Measurements from ENCODE around the gene TGFA.

Gene TGFA

DNA sequence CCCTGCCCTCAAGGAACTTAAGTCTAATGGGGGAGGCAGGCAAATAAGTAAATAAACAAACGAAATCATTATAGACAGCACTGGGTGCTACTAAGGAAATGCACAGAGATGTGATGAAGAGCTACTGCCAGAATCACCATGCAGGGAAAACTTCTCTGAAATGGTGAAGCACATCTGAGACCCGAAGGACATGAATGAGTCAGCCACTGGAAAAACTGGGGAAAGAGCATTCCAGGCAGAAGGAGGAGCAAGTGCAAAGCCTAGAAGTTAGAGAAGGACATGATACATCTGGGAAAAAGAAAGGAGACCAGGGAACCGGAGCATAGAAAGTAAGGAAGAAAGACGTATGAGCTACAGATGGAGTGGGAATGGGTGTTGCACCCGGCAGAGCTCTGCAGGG is 56.8 kb downstream of the TGFA start:
- no peak overlapping the region for H3K4me3 ChIP-seq (ENCODE audit: low read depth, low read length)
- H3K9me3 ChIP-seq (ENCODE audit: control insufficient read depth, insufficient read depth, low read depth, low read length) = no peaks in the 10 kb centered on the region
- POLR2A ChIA-PET = no interaction called here
- no peaks in the 10 kb centered on the region for H3K36me3 ChIP-seq (ENCODE audit: control insufficient read depth in 2 of 2, insufficient read depth in 1 of 2, low read length in 2 of 2)
- CTCF ChIA-PET = interaction anchor here (0.6 to 1.9 kb wide), 3 partner anchors 17 to 754 kb away, joined by 3 to 4 read pairs (median 3); no protein-coding TSS in a partner anchor
- TF ChIP-seq ZNF701 (tag by site-specific recombination; IDR thresholded peaks at IDR 0.05) (no peak), ZFHX2 (tag by site-specific recombination; conservative IDR thresholded peaks at IDR 0.05) (no peak), ZNF335 (tag by site-specific recombination; conservative IDR thresholded peaks at IDR 0.05) (no peak), ZXDB (tag by site-specific recombination; IDR thresholded peaks at IDR 0.05) (no peak), ZBTB48 (tag by site-specific recombination; IDR thresholded peaks at IDR 0.05) (no peak), ZNF707 (tag by site-specific recombination; IDR thresholded peaks at IDR 0.05) (no peak), ZNF19 (tag by site-specific recombination; IDR thresholded peaks at IDR 0.05; ENCODE audit: low read depth) (no peak), ZFP69B (tag by site-specific recombination; IDR thresholded peaks at IDR 0.05) (no peak), TCF7L2 (IDR thresholded peaks at IDR 0.05; ENCODE audit: borderline replicate concordance, low read depth, low read length) (no peak), ZNF677 (tag by site-specific recombination; IDR thresholded peaks at IDR 0.05) (no peak), OVOL3 (tag by site-specific recombination; IDR thresholded peaks at IDR 0.05) (no peak)
- TF ChIP-seq, protein P1, sequence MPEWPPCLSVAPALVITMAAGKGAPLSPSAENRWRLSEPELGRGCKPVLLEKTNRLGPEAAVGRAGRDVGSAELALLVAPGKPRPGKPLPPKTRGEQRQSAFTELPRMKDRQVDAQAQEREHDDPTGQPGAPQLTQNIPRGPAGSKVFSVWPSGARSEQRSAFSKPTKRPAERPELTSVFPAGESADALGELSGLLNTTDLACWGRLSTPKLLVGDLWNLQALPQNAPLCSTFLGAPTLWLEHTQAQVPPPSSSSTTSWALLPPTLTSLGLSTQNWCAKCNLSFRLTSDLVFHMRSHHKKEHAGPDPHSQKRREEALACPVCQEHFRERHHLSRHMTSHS (tag by site-specific recombination; IDR thresholded peaks at IDR 0.05) = no peak
- TF ChIP-seq, protein P2, sequence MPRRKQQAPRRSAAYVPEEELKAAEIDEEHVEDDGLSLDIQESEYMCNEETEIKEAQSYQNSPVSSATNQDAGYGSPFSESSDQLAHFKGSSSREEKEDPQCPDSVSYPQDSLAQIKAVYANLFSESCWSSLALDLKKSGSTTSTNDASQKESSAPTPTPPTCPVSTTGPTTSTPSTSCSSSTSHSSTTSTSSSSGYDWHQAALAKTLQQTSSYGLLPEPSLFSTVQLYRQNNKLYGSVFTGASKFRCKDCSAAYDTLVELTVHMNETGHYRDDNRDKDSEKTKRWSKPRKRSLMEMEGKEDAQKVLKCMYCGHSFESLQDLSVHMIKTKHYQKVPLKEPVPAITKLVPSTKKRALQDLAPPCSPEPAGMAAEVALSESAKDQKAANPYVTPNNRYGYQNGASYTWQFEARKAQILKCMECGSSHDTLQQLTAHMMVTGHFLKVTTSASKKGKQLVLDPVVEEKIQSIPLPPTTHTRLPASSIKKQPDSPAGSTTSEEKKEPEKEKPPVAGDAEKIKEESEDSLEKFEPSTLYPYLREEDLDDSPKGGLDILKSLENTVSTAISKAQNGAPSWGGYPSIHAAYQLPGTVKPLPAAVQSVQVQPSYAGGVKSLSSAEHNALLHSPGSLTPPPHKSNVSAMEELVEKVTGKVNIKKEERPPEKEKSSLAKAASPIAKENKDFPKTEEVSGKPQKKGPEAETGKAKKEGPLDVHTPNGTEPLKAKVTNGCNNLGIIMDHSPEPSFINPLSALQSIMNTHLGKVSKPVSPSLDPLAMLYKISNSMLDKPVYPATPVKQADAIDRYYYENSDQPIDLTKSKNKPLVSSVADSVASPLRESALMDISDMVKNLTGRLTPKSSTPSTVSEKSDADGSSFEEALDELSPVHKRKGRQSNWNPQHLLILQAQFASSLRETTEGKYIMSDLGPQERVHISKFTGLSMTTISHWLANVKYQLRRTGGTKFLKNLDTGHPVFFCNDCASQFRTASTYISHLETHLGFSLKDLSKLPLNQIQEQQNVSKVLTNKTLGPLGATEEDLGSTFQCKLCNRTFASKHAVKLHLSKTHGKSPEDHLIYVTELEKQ (tag by site-specific recombination; IDR thresholded peaks at IDR 0.05; ENCODE audit: borderline replicate concordance) = no peak
- TF ChIP-seq, protein P3, sequence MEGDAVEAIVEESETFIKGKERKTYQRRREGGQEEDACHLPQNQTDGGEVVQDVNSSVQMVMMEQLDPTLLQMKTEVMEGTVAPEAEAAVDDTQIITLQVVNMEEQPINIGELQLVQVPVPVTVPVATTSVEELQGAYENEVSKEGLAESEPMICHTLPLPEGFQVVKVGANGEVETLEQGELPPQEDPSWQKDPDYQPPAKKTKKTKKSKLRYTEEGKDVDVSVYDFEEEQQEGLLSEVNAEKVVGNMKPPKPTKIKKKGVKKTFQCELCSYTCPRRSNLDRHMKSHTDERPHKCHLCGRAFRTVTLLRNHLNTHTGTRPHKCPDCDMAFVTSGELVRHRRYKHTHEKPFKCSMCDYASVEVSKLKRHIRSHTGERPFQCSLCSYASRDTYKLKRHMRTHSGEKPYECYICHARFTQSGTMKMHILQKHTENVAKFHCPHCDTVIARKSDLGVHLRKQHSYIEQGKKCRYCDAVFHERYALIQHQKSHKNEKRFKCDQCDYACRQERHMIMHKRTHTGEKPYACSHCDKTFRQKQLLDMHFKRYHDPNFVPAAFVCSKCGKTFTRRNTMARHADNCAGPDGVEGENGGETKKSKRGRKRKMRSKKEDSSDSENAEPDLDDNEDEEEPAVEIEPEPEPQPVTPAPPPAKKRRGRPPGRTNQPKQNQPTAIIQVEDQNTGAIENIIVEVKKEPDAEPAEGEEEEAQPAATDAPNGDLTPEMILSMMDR (tag by site-specific recombination; IDR thresholded peaks at IDR 0.05) = no peak
- no peaks in the 10 kb centered on the region for H3K4me1 ChIP-seq (ENCODE audit: control insufficient read depth, insufficient read depth, low read length)
- no peak overlapping the region for H3K27ac ChIP-seq (ENCODE audit: extremely low read depth, low read depth, low read length)

DNA sequence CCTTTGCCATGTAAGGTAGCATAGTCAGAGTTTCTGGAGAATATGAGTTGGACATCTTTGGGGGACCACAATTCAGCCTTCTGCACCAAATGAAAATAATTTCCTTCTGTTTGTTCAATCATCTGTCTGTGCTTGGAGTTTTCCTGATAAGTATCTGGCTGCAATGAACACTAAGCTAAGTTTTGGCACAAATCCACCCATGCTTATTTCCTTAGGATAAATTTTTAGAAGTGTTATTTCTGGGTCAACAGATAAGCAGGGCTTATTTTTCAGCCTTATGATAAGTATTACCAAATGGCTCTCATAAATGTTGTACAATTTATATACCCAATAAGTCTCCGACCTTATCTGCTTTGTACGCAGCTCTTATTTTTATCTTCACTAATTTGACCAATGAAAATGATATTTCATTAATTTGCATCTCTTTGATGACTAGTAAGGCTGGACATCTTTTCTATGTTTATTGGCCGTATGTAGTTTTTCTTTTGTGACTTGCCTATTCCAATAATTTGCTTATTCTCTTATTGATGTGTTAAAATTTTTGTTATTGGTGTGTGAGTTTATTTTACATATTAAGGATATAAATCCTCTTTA is 59.2 kb downstream of the TGFA start:
- no peak overlapping the region for H3K4me3 ChIP-seq (ENCODE audit: low read depth, low read length)
- H3K36me3 ChIP-seq (ENCODE audit: control insufficient read depth in 2 of 2, insufficient read depth in 1 of 2, low read length in 2 of 2) = no peaks in the 10 kb centered on the region
- H3K27ac ChIP-seq (ENCODE audit: extremely low read depth, low read depth, low read length) = no peak overlapping the region
- POLR2A ChIA-PET = no interaction called here
- H3K9me3 ChIP-seq (ENCODE audit: control insufficient read depth, insufficient read depth, low read depth, low read length) = no peaks in the 10 kb centered on the region
- H3K4me1 ChIP-seq (ENCODE audit: control insufficient read depth, insufficient read depth, low read length) = no peaks in the 10 kb centered on the region
- CTCF ChIA-PET = interaction anchor here (0.7 to 1.3 kb wide), 2 partner anchors 10 to 247 kb away, joined by 3 to 4 read pairs; no protein-coding TSS in a partner anchor
- TF ChIP-seq KLF9 (tag by site-specific recombination; IDR thresholded peaks at IDR 0.05; ENCODE audit: low read depth) (no peak), OVOL3 (tag by site-specific recombination; IDR thresholded peaks at IDR 0.05) (no peak), ZNF350 (tag by site-specific recombination; IDR thresholded peaks at IDR 0.05) (no peak), ZNF843 (tag by site-specific recombination; IDR thresholded peaks at IDR 0.05) (no peak), ZNF626 (tag by site-specific recombination; IDR thresholded peaks at IDR 0.05) (no peak), ZSCAN23 (tag by site-specific recombination; IDR thresholded peaks at IDR 0.05) (no peak), ZNF2 (tag by site-specific recombination; IDR thresholded peaks at IDR 0.05) (no peak), ZNF561 (tag by site-specific recombination; IDR thresholded peaks at IDR 0.05; ENCODE audit: borderline replicate concordance) (no peak), ZNF621 (tag by site-specific recombination; IDR thresholded peaks at IDR 0.05) (no peak), ZNF416 (tag by site-specific recombination; IDR thresholded peaks at IDR 0.05) (no peak)
- TF ChIP-seq, protein P4, sequence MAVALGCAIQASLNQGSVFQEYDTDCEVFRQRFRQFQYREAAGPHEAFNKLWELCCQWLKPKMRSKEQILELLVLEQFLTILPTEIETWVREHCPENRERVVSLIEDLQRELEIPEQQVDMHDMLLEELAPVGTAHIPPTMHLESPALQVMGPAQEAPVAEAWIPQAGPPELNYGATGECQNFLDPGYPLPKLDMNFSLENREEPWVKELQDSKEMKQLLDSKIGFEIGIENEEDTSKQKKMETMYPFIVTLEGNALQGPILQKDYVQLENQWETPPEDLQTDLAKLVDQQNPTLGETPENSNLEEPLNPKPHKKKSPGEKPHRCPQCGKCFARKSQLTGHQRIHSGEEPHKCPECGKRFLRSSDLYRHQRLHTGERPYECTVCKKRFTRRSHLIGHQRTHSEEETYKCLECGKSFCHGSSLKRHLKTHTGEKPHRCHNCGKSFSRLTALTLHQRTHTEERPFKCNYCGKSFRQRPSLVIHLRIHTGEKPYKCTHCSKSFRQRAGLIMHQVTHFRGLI (tag by site-specific recombination; IDR thresholded peaks at IDR 0.05) = no peak
- TF ChIP-seq, protein P5, sequence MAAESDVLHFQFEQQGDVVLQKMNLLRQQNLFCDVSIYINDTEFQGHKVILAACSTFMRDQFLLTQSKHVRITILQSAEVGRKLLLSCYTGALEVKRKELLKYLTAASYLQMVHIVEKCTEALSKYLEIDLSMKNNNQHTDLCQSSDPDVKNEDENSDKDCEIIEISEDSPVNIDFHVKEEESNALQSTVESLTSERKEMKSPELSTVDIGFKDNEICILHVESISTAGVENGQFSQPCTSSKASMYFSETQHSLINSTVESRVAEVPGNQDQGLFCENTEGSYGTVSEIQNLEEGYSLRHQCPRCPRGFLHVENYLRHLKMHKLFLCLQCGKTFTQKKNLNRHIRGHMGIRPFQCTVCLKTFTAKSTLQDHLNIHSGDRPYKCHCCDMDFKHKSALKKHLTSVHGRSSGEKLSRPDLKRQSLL (tag by site-specific recombination; IDR thresholded peaks at IDR 0.05) = no peak
- TF ChIP-seq, protein P6, sequence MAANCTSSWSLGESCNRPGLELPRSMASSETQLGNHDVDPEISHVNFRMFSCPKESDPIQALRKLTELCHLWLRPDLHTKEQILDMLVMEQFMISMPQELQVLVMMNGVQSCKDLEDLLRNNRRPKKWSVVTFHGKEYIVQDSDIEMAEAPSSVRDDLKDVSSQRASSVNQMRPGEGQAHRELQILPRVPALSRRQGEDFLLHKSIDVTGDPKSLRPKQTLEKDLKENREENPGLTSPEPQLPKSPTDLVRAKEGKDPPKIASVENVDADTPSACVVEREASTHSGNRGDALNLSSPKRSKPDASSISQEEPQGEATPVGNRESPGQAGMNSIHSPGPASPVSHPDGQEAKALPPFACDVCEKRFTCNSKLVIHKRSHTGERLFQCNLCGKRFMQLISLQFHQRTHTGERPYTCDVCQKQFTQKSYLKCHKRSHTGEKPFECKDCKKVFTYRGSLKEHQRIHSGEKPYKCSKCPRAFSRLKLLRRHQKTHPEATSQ (tag by site-specific recombination; IDR thresholded peaks at IDR 0.05) = no peak

All from HEK293 (cell line).